Neural cell (in vitro differentiated cells): ENCODE data around the gene FAF2.

Experiments used
- EZH2 ChIP-seq: fragments of 200-600, 300-800 bp; shearing (Covaris generic), sonication (generic); IDR thresholded peaks from 2 replicates; pipeline ENCODE4 v1.6.1; 2014; ENCODE audit warnings: antibody characterized with exemption, low read length, borderline replicate concordance, mild to moderate bottlenecking; ENCODE audit not compliant: insufficient read depth, poor library complexity, severe bottlenecking
- MXI1 ChIP-seq: fragments of 450-650 bp; conservative IDR thresholded peaks from 2 replicates; pipeline ENCODE4 v1.6.1; 2014; ENCODE audit warnings: antibody characterized with exemption, mild to moderate bottlenecking; ENCODE audit not compliant: poor library complexity, severe bottlenecking
- POLR2AphosphoS5 ChIP-seq: IDR thresholded peaks from 2 replicates; pipeline ENCODE4 v1.6.1; 2012
- RAD21 ChIP-seq: fragments of 450-650 bp; conservative IDR thresholded peaks from 2 replicates; pipeline ENCODE4 v1.6.1; 2014; ENCODE audit warnings: antibody characterized with exemption, mild to moderate bottlenecking, moderate library complexity
- TF ChIP-seq, protein P1 (sequence below): fragments of 450-650 bp; IDR thresholded peaks from 2 replicates; pipeline ENCODE4 v1.5.1; 2014; ENCODE audit warnings: antibody characterized with exemption, mild to moderate bottlenecking, moderate library complexity; ENCODE audit not compliant: poor library complexity, severe bottlenecking
- TF ChIP-seq, protein P2 (sequence below): IDR thresholded peaks from 2 replicates; pipeline ENCODE4 v1.6.1; 2012; ENCODE audit warnings: borderline replicate concordance

DNA sequence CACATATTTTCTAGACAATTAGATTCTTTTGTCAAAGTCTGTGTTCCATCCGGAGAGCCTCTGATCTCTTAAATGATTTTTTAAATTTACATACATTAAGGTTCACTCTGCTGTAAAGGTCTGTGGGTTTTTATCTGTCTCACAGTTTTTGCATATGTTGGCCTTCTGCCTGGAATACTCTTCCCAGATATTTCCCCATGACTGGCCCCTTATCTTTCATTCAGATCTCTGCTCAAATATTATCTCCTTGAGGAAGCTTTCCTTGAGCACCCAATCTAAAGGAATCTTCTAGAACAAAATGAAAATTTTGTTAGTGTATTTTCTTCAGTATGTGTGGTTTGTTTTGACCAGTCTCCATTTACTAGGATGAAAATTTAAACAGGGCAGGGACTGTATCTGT, 26.3 kb downstream of the FAF2 start:
- TF ChIP-seq EZH2, result no peak
- TF ChIP-seq POLR2AphosphoS5, result no peak
- TF ChIP-seq, protein P1, sequence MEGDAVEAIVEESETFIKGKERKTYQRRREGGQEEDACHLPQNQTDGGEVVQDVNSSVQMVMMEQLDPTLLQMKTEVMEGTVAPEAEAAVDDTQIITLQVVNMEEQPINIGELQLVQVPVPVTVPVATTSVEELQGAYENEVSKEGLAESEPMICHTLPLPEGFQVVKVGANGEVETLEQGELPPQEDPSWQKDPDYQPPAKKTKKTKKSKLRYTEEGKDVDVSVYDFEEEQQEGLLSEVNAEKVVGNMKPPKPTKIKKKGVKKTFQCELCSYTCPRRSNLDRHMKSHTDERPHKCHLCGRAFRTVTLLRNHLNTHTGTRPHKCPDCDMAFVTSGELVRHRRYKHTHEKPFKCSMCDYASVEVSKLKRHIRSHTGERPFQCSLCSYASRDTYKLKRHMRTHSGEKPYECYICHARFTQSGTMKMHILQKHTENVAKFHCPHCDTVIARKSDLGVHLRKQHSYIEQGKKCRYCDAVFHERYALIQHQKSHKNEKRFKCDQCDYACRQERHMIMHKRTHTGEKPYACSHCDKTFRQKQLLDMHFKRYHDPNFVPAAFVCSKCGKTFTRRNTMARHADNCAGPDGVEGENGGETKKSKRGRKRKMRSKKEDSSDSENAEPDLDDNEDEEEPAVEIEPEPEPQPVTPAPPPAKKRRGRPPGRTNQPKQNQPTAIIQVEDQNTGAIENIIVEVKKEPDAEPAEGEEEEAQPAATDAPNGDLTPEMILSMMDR, result no peak
- TF ChIP-seq, protein P2, sequence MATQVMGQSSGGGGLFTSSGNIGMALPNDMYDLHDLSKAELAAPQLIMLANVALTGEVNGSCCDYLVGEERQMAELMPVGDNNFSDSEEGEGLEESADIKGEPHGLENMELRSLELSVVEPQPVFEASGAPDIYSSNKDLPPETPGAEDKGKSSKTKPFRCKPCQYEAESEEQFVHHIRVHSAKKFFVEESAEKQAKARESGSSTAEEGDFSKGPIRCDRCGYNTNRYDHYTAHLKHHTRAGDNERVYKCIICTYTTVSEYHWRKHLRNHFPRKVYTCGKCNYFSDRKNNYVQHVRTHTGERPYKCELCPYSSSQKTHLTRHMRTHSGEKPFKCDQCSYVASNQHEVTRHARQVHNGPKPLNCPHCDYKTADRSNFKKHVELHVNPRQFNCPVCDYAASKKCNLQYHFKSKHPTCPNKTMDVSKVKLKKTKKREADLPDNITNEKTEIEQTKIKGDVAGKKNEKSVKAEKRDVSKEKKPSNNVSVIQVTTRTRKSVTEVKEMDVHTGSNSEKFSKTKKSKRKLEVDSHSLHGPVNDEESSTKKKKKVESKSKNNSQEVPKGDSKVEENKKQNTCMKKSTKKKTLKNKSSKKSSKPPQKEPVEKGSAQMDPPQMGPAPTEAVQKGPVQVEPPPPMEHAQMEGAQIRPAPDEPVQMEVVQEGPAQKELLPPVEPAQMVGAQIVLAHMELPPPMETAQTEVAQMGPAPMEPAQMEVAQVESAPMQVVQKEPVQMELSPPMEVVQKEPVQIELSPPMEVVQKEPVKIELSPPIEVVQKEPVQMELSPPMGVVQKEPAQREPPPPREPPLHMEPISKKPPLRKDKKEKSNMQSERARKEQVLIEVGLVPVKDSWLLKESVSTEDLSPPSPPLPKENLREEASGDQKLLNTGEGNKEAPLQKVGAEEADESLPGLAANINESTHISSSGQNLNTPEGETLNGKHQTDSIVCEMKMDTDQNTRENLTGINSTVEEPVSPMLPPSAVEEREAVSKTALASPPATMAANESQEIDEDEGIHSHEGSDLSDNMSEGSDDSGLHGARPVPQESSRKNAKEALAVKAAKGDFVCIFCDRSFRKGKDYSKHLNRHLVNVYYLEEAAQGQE, result no peak
- no peak for TF ChIP-seq RAD21
- no peak for TF ChIP-seq MXI1
